Gastroesophageal sphincter (tissue), 2 donors: ENCODE results near the gene SUPT3H.

Source experiments
- EP300 ChIP-seq: sonication (generic); formaldehyde crosslinking; IDR thresholded peaks from one replicate; pipeline ENCODE4 v1.6.1; 2017; ENCODE audit warnings: antibody characterized with exemption, mild to moderate bottlenecking
- POLR2AphosphoS5 ChIP-seq: sonication (generic); formaldehyde crosslinking; IDR thresholded peaks from one replicate; pipeline ENCODE4 v1.6.1; 2017; ENCODE audit warnings: antibody characterized with exemption

DNA sequence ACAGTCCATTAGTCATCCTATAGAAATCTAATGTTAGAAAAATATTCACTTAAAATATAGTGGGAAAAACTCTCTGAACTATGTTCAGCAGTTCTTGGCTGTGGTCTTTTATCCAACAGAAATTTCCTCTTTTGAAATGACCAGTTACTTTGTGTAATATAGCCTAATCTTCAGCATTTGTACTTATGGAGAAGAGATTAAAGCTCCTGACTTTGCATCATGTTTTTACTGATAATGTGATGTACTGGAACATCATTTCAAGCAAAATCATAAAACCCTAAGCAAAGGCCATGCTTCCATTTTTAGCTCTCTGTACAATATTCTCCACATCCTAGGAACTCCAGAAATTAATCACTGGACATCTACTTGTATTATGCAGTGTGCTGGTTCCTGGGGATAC lies 480.4 kb downstream of the SUPT3H start:
- no peak for TF ChIP-seq POLR2AphosphoS5
- no peak for TF ChIP-seq EP300
